Suppressor macrophage (primary cell): ENCODE results near the gene OR6B2.

ENCODE experiments used
- DNase-seq, 4 experiments: peaks; one replicate each; pipeline ENCODE4 v3.0.0-alpha.2; 2020 to 2022

The OR6B2 gene

GRCh38 chr2:240037358-240037757 is 7.1 kb upstream of the OR6B2 start:
- no peak for DNase-seq

- DNase-seq, result no peak
Observed at GRCh38 chr2:240033330-240033678, 3.1 kb upstream of the OR6B2 start.

GRCh38 chr2:240032406-240033329 is 2.4 kb upstream of the OR6B2 start:
- no peak for DNase-seq

DNA sequence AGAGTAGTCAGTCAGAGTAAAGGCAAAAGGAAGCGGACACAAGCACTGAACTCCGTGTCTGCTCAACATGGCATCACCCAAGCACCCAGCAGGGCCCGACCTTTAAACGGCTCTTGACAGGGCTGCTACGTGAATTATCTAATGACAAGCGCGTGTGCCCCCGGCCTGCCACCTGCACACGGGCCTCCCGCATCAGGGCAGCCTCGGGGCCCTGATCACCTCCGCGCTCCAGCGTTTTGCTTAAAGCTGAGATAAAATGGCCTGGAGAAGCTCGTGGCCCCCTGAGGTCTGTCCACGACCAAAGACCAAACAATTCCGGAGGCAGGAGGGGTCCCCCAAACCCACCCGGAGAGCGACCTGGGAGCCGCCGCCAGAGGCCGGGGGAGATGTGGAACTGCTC is 5.5 kb downstream of the OR6B2 start:
- DNase-seq, result peak; percentile 15 to 39 (median 24)

DNA sequence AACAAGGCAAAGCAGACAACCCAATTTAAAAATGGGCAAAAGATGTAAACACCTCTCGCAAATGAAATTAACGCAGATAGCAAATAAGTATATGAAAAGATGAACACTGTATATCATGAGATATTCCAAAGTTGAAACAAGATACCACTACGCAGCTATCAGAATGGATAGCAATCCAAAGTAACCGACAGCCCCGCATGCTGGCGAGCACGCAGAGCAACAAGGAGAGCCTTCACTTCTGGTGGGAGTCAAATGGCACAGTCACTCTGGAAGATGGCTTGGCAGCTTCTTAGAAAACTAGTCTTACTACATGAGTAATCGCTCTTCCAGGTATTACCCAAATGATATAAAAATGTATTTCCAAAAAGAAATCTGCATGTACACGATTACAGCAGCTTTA is 6.4 kb downstream of the OR6B2 start:
- no peak for DNase-seq

GRCh38 chr2:240021488-240022104 is 8.6 kb downstream of the OR6B2 start:
- DNase-seq, result peak; percentile 69 to 84 (median 75)

DNA sequence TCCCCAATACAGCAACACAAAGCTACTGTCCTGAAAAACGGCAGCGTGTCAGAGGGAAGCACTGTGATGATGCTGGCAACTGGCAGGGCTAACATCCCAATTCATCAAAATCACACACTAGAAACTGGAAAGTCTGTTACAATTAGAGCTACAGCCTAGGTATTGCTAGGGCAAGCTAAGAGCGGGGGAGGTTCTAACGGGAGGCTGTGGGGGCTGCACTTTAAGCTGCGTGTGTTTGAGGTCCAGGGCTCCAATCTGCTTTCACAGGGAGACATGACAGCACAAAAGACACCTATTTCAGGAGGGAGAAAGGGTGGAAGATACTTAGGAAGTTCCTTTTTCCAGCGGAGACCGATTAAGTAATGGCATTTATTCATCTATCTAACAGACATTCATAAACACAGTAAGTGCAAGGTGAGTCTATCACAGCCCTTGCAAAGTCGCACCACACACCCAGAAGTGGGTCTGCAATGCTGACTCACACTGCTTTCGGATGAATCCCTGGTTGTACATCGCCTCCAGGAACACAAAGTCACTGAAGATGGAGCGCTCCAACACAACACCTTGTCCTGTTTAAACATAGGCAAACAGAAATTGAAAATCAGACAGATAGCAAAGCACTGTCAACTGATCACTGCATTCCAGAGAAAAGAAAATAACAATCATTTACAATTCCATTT is 12.0 kb downstream of the OR6B2 start:
- DNase-seq, result no peak

- DNase-seq, result no peak
Observed at GRCh38 chr2:240014327-240014726, 15.9 kb downstream of the OR6B2 start.

- DNase-seq, result peak in 2 of 4 experiments; percentile 6 to 10
Observed at GRCh38 chr2:240013343-240013742, 16.9 kb downstream of the OR6B2 start.

DNA sequence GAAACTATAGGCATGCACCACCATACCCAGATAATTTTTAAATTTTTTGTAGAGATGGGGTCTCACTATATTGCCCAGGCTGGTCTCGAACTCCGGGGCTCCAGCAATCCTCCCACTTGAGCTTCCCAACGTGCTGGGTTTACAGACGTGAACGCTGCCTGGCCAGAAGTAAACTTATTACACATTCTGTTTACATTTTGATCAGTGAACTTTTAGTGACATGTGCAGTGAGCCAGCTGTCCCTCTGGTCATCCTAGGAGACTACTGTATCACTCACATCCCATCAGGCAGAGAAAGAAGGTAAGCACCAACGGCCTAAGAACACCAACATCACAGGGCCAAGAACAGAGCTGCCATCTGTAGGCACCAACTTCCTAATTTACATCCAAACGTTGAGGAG is 27.2 kb downstream of the OR6B2 start:
- no peak for DNase-seq

DNA sequence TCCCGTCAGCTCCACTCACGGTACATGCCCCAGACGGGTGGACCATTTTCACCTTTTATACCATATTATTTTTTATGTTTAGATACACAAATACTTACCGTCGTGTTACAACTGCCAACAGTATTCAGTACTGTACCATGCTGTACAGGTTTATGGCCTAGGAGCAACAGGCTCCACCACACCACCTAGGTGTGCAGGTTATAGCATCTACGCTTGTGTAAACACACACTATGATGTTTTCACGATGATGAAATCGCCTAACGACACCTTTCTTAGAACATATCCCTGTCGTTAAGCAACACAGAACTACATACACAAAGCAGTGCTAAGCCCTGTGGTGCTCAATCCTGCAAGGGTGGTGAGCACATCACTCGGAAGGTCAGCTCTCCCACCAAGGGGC is 29.6 kb downstream of the OR6B2 start:
- no peak for DNase-seq

GRCh38 chr2:239997686-239998409 is 32.4 kb downstream of the OR6B2 start:
- DNase-seq, result no peak

- DNase-seq, result no peak
Observed at GRCh38 chr2:239994086-239994485, 36.1 kb downstream of the OR6B2 start.

- DNase-seq, result no peak
Observed at GRCh38 chr2:239993291-239993690, 36.9 kb downstream of the OR6B2 start.

- peak; percentile 50 to 82 (median 64) for DNase-seq
Observed at GRCh38 chr2:239991689-239992314, 38.4 kb downstream of the OR6B2 start.

DNA sequence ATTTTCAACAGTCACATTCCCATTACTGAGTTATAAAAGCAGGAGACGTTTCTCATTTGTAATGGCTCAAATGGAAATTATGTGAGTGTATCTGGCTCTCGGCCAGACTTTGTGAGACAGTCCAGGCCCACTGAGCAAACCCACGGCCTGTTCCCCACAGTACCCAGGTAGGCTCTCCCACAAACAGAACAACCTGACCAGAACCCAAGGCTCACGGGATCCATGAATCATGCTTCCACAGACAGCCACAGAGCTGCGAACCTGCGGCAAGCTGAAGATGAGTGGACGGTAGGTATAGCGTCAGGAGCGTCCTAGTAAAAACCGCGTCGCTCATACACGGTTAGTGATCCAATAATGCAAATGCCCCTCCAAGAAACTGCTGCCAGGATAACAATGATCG is 39.3 kb downstream of the OR6B2 start:
- no peak for DNase-seq

GRCh38 chr2:239985356-239985755 is 44.9 kb downstream of the OR6B2 start:
- no peak for DNase-seq

DNA sequence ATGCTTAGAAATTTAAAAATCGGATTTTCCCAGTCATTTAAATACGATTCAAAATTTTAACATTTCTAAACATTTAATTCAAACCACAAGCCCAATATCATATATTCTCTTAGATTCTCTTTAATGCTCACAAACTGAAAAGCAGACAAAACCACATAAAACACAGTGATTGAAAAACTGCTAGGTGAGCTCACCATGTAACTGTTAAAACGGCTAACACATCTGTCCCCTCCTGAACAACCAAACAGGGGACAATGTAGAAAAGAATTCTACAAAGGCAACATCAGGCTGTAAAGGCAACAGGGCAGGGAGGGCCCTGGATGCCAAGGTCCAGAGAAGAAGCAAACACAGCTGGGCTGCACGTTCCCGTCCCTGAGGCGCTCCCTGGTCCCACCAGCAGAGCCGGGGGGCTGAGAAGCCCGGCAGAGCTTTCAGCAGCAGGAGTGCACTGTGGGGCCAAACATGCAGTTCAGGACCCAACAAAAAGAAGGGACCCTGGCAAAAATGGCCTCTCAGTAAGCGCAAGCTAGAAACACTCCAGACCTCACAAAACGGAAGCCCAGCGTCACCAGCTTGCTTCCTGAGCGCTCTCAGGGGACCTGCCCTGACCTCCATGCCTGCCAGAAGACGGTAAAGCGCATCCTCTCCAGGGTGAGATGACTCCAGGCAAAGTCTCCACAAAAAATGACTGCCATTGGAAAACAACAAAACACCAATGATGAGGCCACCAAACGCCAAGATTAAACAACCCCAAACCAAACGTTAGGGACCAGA is 45.6 kb downstream of the OR6B2 start:
- no peak for DNase-seq

DNA sequence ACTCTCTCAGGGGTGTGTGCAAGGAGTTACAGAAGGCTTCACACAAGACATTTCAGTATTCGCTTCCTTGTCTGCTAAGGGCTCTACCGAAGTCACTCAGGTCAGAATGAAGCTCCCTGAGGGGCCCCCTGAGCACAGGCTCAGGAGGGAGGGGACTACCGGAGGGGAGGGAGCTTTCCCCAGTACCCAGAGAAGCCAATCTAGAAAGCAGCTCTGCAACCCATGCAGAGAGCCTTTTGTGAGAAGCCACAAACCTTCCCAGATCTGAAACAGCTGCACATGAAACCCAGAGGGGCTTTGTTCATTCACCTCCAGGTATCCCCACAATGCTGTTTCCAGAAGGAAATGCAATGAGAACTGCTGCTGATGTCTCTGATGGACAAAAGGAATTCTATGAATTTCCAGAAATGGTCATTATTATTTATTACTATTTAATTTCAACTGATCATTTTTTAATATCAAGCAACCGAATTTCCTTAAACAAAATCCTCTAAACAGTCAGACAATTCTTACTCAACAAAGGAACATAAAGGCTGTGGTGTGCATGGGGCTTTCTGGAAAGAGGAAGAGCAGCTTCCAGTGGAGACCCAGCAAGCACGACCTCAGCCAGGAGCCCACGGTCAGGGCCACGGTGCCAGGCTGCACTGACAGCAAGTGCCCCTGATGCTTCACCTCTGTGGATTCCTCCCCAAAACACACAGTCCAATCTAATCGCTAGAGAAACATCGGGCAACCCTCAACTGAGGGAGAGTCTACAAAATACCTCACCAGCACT is 47.0 kb downstream of the OR6B2 start:
- DNase-seq, result peak in 3 of 4 experiments; percentile 29 to 48 (median 46)
